ENCODE data around the gene PNMA6A. TPM values are rescaled to one million over a fixed set of nuclear protein-coding genes. Genes with fewer than 3 reads are reported as not detected.
A peak's percentile ranks its signal among the peaks of the same experiment; 100 is the strongest.

Gene PNMA6A
- total and polyA plus RNA-seq, 2 of the 13 experiments (the other 11 are each of a cell fraction or from before 2014, with no cell fraction given), result 0.11 to 0.66 TPM

GRCh38 chrX:153032397-153033118 lies 39.7 kb upstream of the PNMA6A start (continued):
- TF ChIP-seq KDM5A (IDR thresholded peaks at IDR 0.05; ENCODE audit: borderline replicate concordance, low read length), result no peak
- no peak for TF ChIP-seq SNAPC2 (CRISPR knock-in tag; IDR thresholded peaks at IDR 0.05)
- TF ChIP-seq CBX5 (CRISPR knock-in tag; IDR thresholded peaks at IDR 0.05; ENCODE audit: borderline replicate concordance), result 0 out of 2 replicates have a peak, but pooled peaks have one; percentile 49
- no peak for TF ChIP-seq ZNF841 (CRISPR knock-in tag; IDR thresholded peaks at IDR 0.05; ENCODE audit: borderline replicate concordance)
- no peak for TF ChIP-seq POGK (CRISPR knock-in tag; conservative IDR thresholded peaks at IDR 0.05)
- TF ChIP-seq ZNF558 (CRISPR knock-in tag; IDR thresholded peaks at IDR 0.05; ENCODE audit: borderline replicate concordance), result no peak
- no peak for TF ChIP-seq ISL2 (CRISPR knock-in tag; IDR thresholded peaks at IDR 0.05)
- peak; percentile 97 for TF ChIP-seq STAG1 (CRISPR knock-in tag; IDR thresholded peaks at IDR 0.05)
- 0 out of 2 replicates have a peak, but pooled peaks have one; percentile 18 for TF ChIP-seq GATAD2A (CRISPR knock-in tag; IDR thresholded peaks at IDR 0.05)
- no peak for TF ChIP-seq ZNF33A (CRISPR knock-in tag; IDR thresholded peaks at IDR 0.05; ENCODE audit: borderline replicate concordance)
- no peak for TF ChIP-seq ZNF878 (CRISPR knock-in tag; IDR thresholded peaks at IDR 0.05)
- TF ChIP-seq JDP2 (CRISPR knock-in tag; IDR thresholded peaks at IDR 0.05; ENCODE audit: borderline replicate concordance), result no peak
- no peak for TF ChIP-seq ZNF614 (CRISPR knock-in tag; IDR thresholded peaks at IDR 0.05; ENCODE audit: borderline replicate concordance)
- peak; percentile 71; the same call in 1 of the 2 replicates for TF ChIP-seq ZNF777 (CRISPR knock-in tag; IDR thresholded peaks at IDR 0.05)
- TF ChIP-seq DMTF1 (CRISPR knock-in tag; IDR thresholded peaks at IDR 0.05), result no peak
- no peak for TF ChIP-seq PAF1 (CRISPR knock-in tag; IDR thresholded peaks at IDR 0.05)
- TF ChIP-seq AGO2 (optimal IDR thresholded peaks at IDR 0.05; ENCODE audit: low read depth, low read length), result no peak
- TF ChIP-seq FOXA1 (IDR thresholded peaks at IDR 0.05), result no peak
- no peak for TF ChIP-seq FOXA1 (CRISPR knock-in tag; IDR thresholded peaks at IDR 0.05)
- no peak for TF ChIP-seq ZNF891 (CRISPR knock-in tag; IDR thresholded peaks at IDR 0.05)
- no peak for TF ChIP-seq ZNF674 (CRISPR knock-in tag; IDR thresholded peaks at IDR 0.05; ENCODE audit: low read depth)
- TF ChIP-seq GABPA (IDR thresholded peaks at IDR 0.05; ENCODE audit: low read depth, low read length), result no peak
- no peak for TF ChIP-seq GABPA (CRISPR knock-in tag; IDR thresholded peaks at IDR 0.05; ENCODE audit: low read depth)
- TF ChIP-seq E2F1 (CRISPR knock-in tag; IDR thresholded peaks at IDR 0.05), result no peak
- peak; percentile 58; the same call in 1 of the 2 replicates for TF ChIP-seq ZFP91 (CRISPR knock-in tag; IDR thresholded peaks at IDR 0.05; ENCODE audit: borderline replicate concordance)
